OCI-LY7 (cell line): ENCODE results near the gene FOXD2. TPM values are rescaled to one million over a fixed set of nuclear protein-coding genes. Genes with fewer than 3 reads are reported as not detected.

ENCODE experiments used
- BruUV-seq: library from RNA; stranded (reverse); fragments of 400-500 nt; replicated peaks from 2 replicates; lab custom pipeline; 2021; lab: Mats Ljungman, UMichigan
- CTCF ChIA-PET: fragments of 300-600 bp; sonication (Branson Sonifier 250); formaldehyde crosslinking; loops from one replicate; lab custom pipeline; 2022; ENCODE audit warnings: antibody characterized with exemption; ENCODE audit not compliant: unreplicated experiment; lab: Charles Lee
- POLR2A ChIA-PET: fragments of 300-600 bp; sonication (Branson Sonifier 250); formaldehyde crosslinking; loops from one replicate; lab custom pipeline; 2022; ENCODE audit warnings: antibody characterized with exemption; lab: Charles Lee
- DNase-seq: peaks from one replicate; pipeline ENCODE4 v3.0.0-alpha.2; 2015; ENCODE audit warnings: low spot score
- H2AFZ ChIP-seq: fragments of 200-600 bp; sonication (generic), shearing (Covaris generic); 2 replicates; pipeline ENCODE4 v1.6.1; 2014; ENCODE audit warnings: mild to moderate bottlenecking, antibody characterized with exemption, low read length, moderate library complexity
- H3K27ac ChIP-seq: fragments of 200-600 bp; sonication (generic); 2 replicates; pipeline ENCODE4 v1.5.1; 2014; ENCODE audit warnings: mixed run types, low read depth, mild to moderate bottlenecking, moderate library complexity, low read length, inconsistent platforms; ENCODE audit not compliant: poor library complexity, severe bottlenecking
- H3K36me3 ChIP-seq: fragments of 200-600 bp; sonication (generic); 2 replicates; pipeline ENCODE4 v1.6.1; 2014; ENCODE audit warnings: mild to moderate bottlenecking, antibody characterized with exemption, low read length, moderate library complexity, mixed read lengths; ENCODE audit not compliant: insufficient read depth
- H3K4me1 ChIP-seq: fragments of 200-600 bp; sonication (generic); 2 replicates; pipeline ENCODE4 v1.5.1; 2014; ENCODE audit warnings: mild to moderate bottlenecking, low read length; ENCODE audit not compliant: insufficient read depth, poor library complexity, severe bottlenecking
- H3K4me2 ChIP-seq: fragments of 200-600 bp; sonication (generic); 2 replicates; pipeline ENCODE4 v1.6.1; 2014; ENCODE audit warnings: mild to moderate bottlenecking, low read length
- H3K4me3 ChIP-seq: fragments of 200-600 bp; sonication (generic); 2 replicates; pipeline ENCODE4 v1.5.1; 2014; ENCODE audit warnings: mild to moderate bottlenecking, low read depth, low read length; ENCODE audit not compliant: poor library complexity, severe bottlenecking
- H3K79me2 ChIP-seq: fragments of 200-600 bp; sonication (generic); 2 replicates; pipeline ENCODE4 v1.6.1; 2016; ENCODE audit warnings: low read depth, mild to moderate bottlenecking, low read length, moderate library complexity, mixed read lengths; ENCODE audit not compliant: insufficient read depth
- H3K9me2 ChIP-seq: fragments of 200-600 bp; sonication (generic); 2 replicates; pipeline ENCODE4 v1.6.1; 2016; ENCODE audit warnings: mild to moderate bottlenecking, low read length, mixed read lengths; ENCODE audit not compliant: insufficient read depth
- H3K9me3 ChIP-seq: fragments of 200-600 bp; sonication (generic); 2 replicates; pipeline ENCODE4 v1.6.1; 2014; ENCODE audit warnings: mild to moderate bottlenecking, mixed run types, low read length, mixed read lengths
- H4K20me1 ChIP-seq: fragments of 200-600 bp; sonication (generic); 2 replicates; pipeline ENCODE4 v1.6.1; 2014; ENCODE audit warnings: mild to moderate bottlenecking, antibody characterized with exemption, low read length, moderate library complexity, mixed read lengths; ENCODE audit not compliant: insufficient read depth
- CTCF ChIP-seq: fragments of 200-600 bp; sonication (generic); conservative IDR thresholded peaks from 2 replicates; pipeline ENCODE4 v1.5.1; 2014; ENCODE audit warnings: mild to moderate bottlenecking, antibody characterized with exemption, low read length, moderate library complexity, mixed read lengths
- EZH2phosphoT487 ChIP-seq: fragments of 200-600 bp; sonication (generic); IDR thresholded peaks from 2 replicates; pipeline ENCODE4 v1.6.1; 2018; ENCODE audit warnings: low read depth, borderline replicate concordance, mild to moderate bottlenecking, mixed run types, antibody characterized with exemption, low read length, moderate library complexity, mixed read lengths
- intact Hi-C: fragments of 100-400 bp; cut with micrococcal nuclease; formaldehyde crosslinking; loops from one replicate; pipeline ENCODE4 v1.10.0; 2022; ENCODE audit not compliant: unreplicated experiment
- total RNA-seq, 2 experiments: library from RNA; depleted of rRNA in 1 of 2; stranded (reverse); fragments of >200 nt in 1 of 2; shearing (Covaris generic) in 1 of 2; gene quantifications; 2 replicates each; pipeline ENCODE4 v1.2.3, GENCODE V29; 2014 to 2022

The FOXD2 gene
- total RNA-seq, 2 experiments from 2014 or later = 0.49 to 0.76 TPM

DNA sequence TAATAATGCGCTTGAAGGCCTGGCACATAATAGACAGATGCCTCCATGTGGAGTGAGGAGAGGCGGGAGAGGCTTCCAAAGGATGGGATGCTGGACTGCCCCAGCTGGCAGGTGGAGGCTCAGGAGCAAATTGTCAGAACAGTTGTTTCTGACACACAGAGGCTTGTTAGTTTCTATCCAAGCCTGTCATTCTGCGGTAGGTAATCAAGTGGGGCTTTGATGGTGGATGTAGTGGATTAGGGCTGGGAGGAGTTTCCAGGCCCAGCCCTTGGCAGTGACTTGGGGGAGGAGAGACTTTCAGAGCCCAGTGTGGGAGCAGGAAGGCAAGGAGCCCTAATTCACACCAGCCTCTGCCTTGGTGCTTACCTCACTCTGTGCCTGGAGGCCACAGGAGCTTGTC is 44.1 kb downstream of the FOXD2 start:
- H3K4me2 ChIP-seq = no peak overlapping the region
- POLR2A ChIA-PET = no interaction called here
- no peaks in the 10 kb centered on the region for H3K4me1 ChIP-seq
- no peak overlapping the region for H3K27ac ChIP-seq
- no peak for DNase-seq
- H3K79me2 ChIP-seq = no peaks in the 10 kb centered on the region
- H3K9me3 ChIP-seq = no peaks in the 10 kb centered on the region
- H2AFZ ChIP-seq = no peak overlapping the region
- intact Hi-C loops = no loop called here
- H3K9me2 ChIP-seq = no peaks in the 10 kb centered on the region
- no peaks in the 10 kb centered on the region for H3K36me3 ChIP-seq
- no peaks in the 10 kb centered on the region for H4K20me1 ChIP-seq
- no peak for TF ChIP-seq EZH2phosphoT487
- CTCF ChIA-PET = no interaction called here
- H3K4me3 ChIP-seq = no peak overlapping the region
- no TSS peak for BruUV-seq

DNA sequence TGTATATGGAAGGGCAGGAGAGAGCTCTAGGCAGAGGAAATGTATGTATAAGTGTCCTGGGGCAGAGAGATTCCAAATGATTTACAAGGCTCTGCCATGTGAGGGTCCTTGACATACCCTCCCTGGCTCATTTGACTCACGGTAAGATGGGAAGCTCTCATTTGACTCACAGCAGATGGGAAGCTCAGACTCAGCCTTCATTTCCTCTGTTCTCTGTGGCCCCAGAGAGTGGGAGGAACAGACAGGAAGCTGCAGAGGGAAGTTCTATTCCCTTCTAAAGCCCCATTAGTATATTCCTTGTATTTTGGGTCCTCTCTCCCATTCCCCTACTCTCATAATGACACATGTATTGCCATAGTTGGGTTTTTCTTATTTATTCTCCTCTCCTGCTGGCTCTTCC is 44.9 kb downstream of the FOXD2 start:
- H3K79me2 ChIP-seq = no peaks in the 10 kb centered on the region
- no peaks in the 10 kb centered on the region for H3K36me3 ChIP-seq
- BruUV-seq = no TSS peak
- H3K4me2 ChIP-seq = no peak overlapping the region
- H3K4me3 ChIP-seq = no peak overlapping the region
- POLR2A ChIA-PET = no interaction called here
- intact Hi-C loops = no loop called here
- H4K20me1 ChIP-seq = no peaks in the 10 kb centered on the region
- H3K4me1 ChIP-seq = no peaks in the 10 kb centered on the region
- H3K9me3 ChIP-seq = no peaks in the 10 kb centered on the region
- no peak overlapping the region for H3K27ac ChIP-seq
- H2AFZ ChIP-seq = no peak overlapping the region
- TF ChIP-seq EZH2phosphoT487 (no peak), CTCF (no peak)
- no peaks in the 10 kb centered on the region for H3K9me2 ChIP-seq
- CTCF ChIA-PET = no interaction called here
- DNase-seq = no peak

DNA sequence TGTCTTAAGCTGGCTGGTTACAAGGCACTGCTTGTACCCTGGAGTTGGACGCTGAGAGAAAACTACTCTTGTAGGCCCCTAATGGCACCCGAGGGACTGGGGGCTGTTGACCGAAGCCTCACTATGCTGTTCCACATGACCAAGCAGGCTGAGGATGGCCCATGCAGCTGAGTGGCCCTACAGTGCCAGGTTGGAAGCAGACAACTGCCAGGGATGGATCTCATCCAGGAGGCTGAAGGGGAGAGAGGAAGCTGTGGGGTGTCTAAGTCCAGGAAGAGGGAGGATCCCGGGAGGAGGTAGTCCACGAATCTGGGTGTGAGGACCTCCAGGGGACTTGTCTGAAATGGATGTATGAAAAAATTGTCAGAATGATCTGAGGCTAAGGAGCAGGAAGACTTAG is 45.8 kb downstream of the FOXD2 start:
- BruUV-seq = no TSS peak
- no peaks in the 10 kb centered on the region for H3K79me2 ChIP-seq
- DNase-seq = no peak
- no peak overlapping the region for H3K4me2 ChIP-seq
- no peaks in the 10 kb centered on the region for H3K4me1 ChIP-seq
- TF ChIP-seq EZH2phosphoT487 (no peak), CTCF (no peak)
- POLR2A ChIA-PET = interaction anchor here (0.7 kb wide), 1 partner anchor 12 kb away, joined by 3 read pairs; no protein-coding TSS in a partner anchor
- H3K27ac ChIP-seq = no peak overlapping the region
- H3K9me3 ChIP-seq = no peaks in the 10 kb centered on the region
- H3K4me3 ChIP-seq = no peak overlapping the region
- intact Hi-C loops = no loop called here
- no peak overlapping the region for H2AFZ ChIP-seq
- H4K20me1 ChIP-seq = no peaks in the 10 kb centered on the region
- no peaks in the 10 kb centered on the region for H3K9me2 ChIP-seq
- CTCF ChIA-PET = no interaction called here
- no peaks in the 10 kb centered on the region for H3K36me3 ChIP-seq
